Fibroblast of skin of back (primary cell): ENCODE data around the gene DPP7.

Source experiments
- DNase-seq: peaks from one replicate; pipeline ENCODE4 v3.0.0-alpha.2; 2013

DPP7 gene

GRCh38 chr9:137086531-137087408, 27.8 kb downstream of the DPP7 start, which contains the start of gene MAN1B1:
Gene MAN1B1 (plus strand): TSS chr9:137086985. CDS start chr9:137087000, 15 bp downstream.
- peak; percentile 97 for DNase-seq

DNA sequence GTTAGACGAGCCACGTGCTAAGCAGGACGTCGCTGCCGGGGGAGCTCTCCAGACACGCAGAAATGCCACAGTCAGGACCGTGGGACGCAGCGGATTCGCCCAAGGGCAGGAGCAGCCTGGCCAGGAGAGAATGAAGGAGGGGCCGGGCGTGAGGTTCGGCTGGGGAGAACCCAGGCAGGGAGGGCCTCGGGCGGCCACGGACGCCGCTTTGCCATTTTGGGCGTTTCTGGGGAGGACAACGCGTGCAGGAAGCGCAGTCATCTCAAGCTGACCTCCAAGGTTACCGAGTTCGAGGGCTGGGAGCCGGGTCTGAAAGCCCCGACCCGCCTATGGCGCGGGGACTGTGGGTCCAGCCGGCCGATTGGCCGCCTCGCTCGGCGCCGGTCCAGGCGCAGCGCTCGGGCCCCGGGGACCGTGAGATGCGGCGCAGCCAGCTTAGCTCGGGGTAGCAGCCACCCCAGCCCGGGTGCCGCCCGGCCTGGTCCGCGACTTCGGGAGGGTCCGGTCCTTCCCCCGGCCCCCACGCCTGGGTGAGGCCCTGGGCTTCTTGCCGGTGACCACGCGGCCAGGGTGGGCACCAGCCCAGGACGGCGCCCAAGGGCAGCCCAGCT, 28.5 kb downstream of the DPP7 start:
- peak; percentile 48 for DNase-seq

- no peak for DNase-seq
These were observed 30.0 kb downstream of the DPP7 start for GRCh38 chr9:137084526-137084925.

DNA sequence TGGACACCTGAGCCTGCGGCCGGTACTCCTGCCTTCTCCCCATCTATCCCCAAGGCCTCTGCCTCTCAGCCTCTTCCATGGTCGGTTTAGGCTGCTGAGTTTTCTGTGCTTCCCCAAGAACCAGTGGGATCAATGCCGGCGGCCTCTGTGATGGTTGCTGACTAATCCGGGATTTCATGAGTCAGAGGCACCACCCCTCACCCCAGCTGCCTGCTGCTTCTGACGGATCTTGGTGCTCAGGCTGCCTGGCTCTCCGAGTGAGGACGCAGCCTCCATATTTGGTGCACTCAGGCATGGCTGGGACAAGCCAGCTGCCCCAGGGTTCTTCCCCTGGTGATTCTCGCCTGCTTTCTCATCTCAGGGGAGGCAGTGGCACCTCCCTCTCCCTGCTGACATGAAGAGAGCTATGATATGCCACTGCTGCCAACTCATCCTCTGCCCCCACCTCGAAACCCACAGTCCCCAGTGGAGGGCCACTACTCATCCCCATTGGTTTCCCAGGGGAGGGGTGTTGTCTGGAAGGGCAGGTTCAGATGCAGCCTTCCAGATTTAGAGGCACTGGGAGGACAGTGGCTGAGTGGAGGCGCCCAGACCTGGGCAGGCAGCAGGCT, 31.0 kb downstream of the DPP7 start:
- DNase-seq, result peak; percentile 98

GRCh38 chr9:137082925-137083290, 31.6 kb downstream of the DPP7 start:
- DNase-seq, result no peak

GRCh38 chr9:137082222-137082924, 32.2 kb downstream of the DPP7 start:
- DNase-seq, result no peak

DNA sequence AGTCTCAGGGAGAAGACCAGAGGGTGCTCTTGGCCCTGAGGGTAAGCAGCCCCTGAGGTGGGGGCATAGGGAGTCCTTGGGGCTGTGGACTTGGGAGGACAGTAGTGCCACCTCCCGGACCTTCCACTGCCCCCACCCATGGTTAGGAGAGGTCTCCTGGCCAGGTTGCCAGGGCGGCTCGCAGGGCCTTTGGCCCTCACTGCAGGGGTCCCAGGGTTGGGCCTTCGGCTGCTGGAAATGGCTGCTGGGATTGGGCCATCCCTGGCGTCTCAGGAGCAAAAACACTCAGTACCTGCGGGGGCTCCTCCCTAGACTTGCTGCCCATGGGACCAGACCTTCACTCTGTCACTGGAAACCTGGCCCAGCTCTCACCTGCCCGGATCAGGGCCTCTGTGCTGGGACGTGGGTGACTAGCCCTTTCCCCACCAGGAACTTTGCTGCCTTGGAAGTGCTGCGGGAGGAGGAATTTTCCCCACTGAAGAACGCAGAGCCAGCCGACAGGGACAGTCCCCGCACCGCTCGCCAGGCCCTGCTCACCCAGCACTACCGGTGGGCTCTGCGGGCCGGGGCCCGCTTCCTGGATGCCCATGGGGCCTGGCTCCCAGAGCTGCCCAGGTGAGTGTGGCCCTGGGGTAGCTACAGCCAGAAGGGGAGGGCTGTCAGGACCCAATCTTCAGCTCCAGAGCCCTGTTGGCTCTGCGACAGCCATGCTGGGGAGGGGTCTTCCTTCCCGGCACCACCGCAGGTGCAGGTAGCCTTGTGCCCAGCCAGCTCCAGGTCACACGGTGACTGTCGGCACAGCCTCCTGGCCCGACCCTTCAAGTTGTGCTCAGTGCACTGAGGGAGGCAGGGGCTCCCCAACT, 34.0 kb downstream of the DPP7 start:
- no peak for DNase-seq

DNA sequence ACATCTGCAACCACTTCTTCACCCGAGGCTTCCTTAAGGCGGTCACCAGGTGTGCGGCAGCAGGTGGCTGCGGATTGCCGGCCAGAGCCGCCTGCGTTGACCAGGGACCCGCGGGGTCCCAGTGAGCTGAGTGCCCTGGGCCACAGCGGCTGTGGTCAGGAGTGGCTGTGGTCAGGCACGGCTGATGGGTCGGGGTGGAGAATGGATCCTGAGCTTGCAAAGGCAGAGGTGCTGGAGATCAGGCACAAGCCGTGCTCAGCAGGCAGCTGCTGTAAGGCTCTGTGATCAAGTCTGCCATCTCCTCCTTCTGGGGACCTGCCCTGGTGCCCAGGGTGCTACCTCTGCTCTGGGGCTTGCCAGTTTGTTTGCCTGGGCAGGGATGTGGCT, 35.1 kb downstream of the DPP7 start:
- DNase-seq, result no peak

DNA sequence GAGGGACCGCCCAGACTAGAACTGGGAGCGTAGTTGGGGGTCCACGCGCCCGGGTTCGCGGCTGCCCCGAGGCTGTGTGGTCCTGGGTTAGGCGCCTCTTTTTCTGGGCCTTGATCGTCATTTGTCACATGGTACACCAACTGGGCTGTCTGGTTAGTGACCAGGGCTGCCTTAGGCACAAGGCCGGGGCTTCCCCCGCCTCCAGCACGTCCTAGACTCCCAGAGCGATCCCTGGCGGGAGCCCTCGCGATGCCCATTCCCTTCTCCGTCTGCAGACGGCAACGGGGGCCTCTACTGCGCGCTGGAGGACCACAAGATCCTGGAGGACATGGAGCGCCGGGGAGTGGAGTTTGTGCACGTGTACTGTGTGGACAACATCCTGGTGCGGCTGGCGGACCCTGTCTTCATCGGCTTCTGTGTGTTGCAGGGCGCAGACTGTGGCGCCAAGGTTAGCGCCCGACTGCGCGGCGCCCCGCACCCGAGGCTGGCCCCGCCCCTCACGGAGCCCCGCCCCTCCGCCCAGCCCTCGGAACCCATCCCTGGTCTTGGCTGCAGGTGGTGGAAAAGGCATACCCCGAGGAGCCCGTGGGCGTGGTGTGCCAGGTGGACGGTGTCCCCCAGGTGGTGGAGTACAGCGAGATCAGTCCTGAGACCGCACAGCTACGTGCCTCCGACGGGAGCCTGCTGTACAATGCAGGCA, 35.7 kb downstream of the DPP7 start:
- no peak for DNase-seq

GRCh38 chr9:137077758-137078693, 36.5 kb downstream of the DPP7 start:
- DNase-seq, result no peak

DNA sequence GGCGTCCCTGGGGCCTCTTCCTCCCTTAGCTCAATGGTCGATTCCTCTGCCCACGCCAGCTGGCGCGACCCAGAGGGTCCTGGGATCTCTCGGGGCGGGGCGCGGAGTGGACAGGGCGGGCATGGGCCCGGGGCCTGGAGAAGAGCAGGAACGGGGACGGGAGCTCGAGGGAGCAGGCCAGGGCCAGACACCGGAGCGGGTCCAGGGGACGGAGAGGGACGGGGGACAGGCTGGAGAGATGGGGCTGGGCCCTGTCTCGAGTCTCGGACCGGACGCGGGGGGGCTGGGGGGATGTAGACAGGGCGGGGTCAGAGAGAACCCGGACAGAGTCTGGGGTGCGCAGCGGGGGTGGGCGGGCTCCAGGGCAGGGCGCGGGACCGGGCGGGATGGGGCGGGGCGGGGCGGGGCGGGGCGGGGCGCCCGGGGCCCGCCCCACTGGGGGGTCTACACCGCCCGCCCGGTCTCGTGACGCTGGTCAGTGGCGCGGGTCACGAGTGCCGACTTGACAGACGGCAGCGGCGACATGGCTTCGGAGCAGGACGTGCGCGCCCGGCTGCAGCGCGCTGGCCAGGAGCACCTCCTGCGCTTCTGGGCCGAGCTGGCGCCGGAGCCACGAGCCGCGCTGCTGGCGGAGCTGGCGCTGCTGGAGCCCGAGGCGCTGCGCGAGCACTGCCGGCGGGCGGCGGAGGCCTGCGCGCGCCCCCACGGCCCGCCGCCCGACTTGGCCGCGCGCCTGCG, 37.4 kb downstream of the DPP7 start, which contains the start of gene UAP1L1:
Gene UAP1L1, plus strand, starts transcription at position 508 of the 738 bp plus-strand sequence. Its CDS starts 16 bp downstream, at position 524.
- peak; percentile 59 for DNase-seq

GRCh38 chr9:137076636-137077009, 37.9 kb downstream of the DPP7 start:
- no peak for DNase-seq

GRCh38 chr9:137075275-137075775, 39.2 kb downstream of the DPP7 start:
- no peak for DNase-seq

GRCh38 chr9:137074657-137075274, 39.8 kb downstream of the DPP7 start:
- no peak for DNase-seq

- no peak for DNase-seq
These were observed 40.5 kb downstream of the DPP7 start for GRCh38 chr9:137073992-137074399.

DNA sequence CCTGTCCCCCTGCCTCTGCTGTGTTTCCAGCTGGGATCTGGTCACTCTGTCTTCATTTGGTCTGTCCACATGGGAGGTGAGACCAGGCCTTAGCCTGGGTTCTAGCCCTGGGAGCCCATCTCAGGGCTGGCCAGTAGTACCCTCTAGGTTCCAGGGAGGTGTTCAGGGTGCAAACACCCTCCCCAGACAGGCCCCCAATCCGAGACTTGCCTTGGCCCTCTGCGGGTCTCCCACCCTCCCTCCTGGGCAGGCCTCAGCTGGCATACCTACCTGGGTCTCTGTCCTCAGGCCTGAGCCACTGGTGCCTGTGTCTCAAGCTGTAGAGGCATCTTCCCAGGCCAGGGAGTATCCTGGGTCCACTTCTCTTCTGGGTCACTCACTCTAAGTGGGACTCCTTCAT, 43.3 kb downstream of the DPP7 start:
- DNase-seq, result no peak

DNA sequence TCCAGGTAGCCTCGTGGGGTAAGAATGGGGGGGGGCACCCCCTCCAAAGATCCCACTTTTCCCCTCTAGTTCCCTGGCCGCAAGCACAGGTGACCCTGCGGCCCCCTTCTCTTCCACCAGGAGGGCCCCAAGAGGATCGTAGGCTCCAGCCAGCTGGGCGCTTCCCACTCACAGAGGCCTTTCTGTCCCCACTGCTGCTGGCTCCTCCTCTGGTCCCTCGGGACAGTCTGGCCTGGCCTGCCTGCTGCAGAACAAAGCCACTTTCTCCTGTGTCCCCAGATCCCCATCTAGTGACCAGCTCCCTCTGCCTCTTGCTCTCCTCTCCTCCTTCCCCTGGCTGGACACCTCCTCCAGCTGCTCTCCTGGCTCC, 43.6 kb downstream of the DPP7 start:
- DNase-seq, result peak; percentile 49

DNA sequence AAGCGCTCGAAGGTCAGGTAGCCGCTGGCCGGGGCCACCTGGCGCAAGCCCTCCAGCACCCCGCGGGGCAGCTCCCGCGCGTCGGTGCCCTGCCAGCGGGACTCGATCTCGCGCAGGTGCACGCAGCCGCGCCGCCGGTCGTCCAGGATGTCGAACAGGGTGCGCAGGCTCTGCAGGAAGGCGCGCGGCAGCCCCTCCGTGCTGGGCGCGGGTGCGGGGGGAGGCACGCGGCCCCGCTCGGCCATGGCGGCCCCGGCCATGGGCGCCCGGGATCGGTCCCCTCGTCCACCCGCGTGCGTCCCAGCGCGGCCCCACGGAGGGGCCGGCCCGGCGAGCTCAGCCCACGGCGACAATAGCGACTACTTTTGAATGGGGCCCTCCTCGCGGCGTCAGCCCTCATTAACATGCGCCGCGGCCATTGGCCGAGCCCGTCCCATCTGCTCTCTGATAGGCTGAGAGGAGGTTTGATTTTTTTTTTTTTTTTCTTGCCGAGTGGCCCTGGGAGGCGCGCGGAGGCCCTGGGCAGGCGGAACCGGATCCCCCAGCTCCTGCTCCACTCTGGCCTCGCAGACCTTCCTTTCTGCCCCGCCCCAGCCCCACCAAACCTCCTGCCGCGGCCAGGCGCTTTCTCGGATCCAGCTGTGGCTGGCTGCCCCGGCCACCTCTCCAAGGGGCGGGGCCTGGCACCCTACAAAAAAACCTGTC, 44.2 kb downstream of the DPP7 start, which contains the start of gene SAPCD2:
Gene SAPCD2, minus strand, starts transcription at position 357 of the 705 bp plus-strand sequence. Its CDS starts 97 bp downstream, at position 260.
- DNase-seq, result peak; percentile 89
